ENCODE results near the gene MGA.

MGA gene

DNA sequence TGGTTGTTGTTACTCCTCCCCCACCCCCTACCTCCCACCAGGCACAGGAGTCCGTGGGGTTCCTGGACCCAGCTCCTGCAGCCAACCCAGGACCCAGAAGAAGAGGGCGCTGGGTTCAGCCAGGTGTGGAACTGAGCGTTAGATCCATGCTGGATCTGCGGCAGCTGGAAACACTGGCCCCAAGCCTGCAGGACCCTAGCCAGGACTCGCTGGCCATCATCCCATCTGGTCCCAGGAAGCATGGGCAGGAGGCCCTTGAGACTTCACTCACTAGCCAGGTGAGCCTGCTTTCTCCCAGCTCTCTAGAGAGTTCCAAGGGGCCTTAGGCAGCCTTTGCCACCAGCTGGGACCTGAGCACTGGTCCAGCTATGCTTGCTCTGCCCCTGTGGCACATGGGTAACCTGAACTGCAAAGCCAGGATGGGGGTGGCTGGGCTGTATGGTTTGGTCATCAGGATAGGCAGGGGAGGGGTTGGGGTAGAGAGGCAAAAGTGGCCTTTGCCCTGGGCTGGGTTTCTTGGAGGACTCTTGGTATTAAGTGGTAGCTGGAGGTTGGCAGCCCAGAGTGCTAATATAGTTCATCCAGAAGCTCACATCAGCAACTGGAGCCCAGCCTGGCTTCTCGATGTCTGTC, 160.7 kb downstream of the MGA start:
- TF ChIP-seq, protein P1, sequence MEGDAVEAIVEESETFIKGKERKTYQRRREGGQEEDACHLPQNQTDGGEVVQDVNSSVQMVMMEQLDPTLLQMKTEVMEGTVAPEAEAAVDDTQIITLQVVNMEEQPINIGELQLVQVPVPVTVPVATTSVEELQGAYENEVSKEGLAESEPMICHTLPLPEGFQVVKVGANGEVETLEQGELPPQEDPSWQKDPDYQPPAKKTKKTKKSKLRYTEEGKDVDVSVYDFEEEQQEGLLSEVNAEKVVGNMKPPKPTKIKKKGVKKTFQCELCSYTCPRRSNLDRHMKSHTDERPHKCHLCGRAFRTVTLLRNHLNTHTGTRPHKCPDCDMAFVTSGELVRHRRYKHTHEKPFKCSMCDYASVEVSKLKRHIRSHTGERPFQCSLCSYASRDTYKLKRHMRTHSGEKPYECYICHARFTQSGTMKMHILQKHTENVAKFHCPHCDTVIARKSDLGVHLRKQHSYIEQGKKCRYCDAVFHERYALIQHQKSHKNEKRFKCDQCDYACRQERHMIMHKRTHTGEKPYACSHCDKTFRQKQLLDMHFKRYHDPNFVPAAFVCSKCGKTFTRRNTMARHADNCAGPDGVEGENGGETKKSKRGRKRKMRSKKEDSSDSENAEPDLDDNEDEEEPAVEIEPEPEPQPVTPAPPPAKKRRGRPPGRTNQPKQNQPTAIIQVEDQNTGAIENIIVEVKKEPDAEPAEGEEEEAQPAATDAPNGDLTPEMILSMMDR (IDR thresholded peaks at IDR 0.05; ENCODE audit: low read depth, low read length): no peak
- no peak overlapping the region for H3K27ac ChIP-seq
- no peaks in the 10 kb centered on the region for H3K9me3 ChIP-seq (ENCODE audit: severe bottlenecking)
- H3K27me3 ChIP-seq (ENCODE audit: insufficient read depth, low read depth, severe bottlenecking): no peaks in the 10 kb centered on the region
- no peaks in the 10 kb centered on the region; the same call in 1 of the 2 replicates for H3K36me3 ChIP-seq
- no peak overlapping the region for H3K4me3 ChIP-seq (ENCODE audit: low read depth, low read length)
- no peak for DNase-seq

- no peaks in the 10 kb centered on the region; the same call in 1 of the 2 replicates for H3K36me3 ChIP-seq
- no peak overlapping the region for H3K4me3 ChIP-seq (ENCODE audit: low read depth, low read length)
- no peaks in the 10 kb centered on the region for H3K27me3 ChIP-seq (ENCODE audit: insufficient read depth, low read depth, severe bottlenecking)
Observed at GRCh38 chr15:41821831-41822230, 161.6 kb downstream of the MGA start.

GRCh38 chr15:41822471-41822870, 162.3 kb downstream of the MGA start:
- TF ChIP-seq, protein P1 (IDR thresholded peaks at IDR 0.05; ENCODE audit: low read depth, low read length): no peak
- Histone ChIP-seq H3K36me3 (no peaks in the 10 kb centered on the region; the same call in 1 of the 2 replicates), H3K4me3 (ENCODE audit: low read depth, low read length) (no peak overlapping the region), H3K27ac (no peak overlapping the region), H3K9me3 (ENCODE audit: severe bottlenecking) (no peaks in the 10 kb centered on the region), H3K27me3 (ENCODE audit: insufficient read depth, low read depth, severe bottlenecking) (no peaks in the 10 kb centered on the region)
- DNase-seq: no peak

More at GRCh38 chr15:41821831-41822230, 161.6 kb downstream of the MGA start:
- H3K9me3 ChIP-seq (ENCODE audit: severe bottlenecking): no peaks in the 10 kb centered on the region
- H3K27ac ChIP-seq: peak overlapping the region; percentile 42; the same call in 1 of the 2 replicates
- DNase-seq: peak; percentile 86
- TF ChIP-seq, protein P1 (IDR thresholded peaks at IDR 0.05; ENCODE audit: low read depth, low read length): no peak

Measured in WERI-Rb-1 (cell line).